Liver (tissue), 2 donors: ENCODE measurements around the gene RANBP17.

Source experiments
- TF ChIP-seq, protein P1 (sequence below): fragments of 150-350 bp; IDR thresholded peaks from 2 replicates; pipeline ENCODE4 v1.5.1; 2017; ENCODE audit warnings: improper control_type of control experiment, low read depth, low read length; ENCODE audit not compliant: missing input control
- TF ChIP-seq, protein P2 (sequence below): IDR thresholded peaks from 2 replicates; pipeline ENCODE4 v1.6.1; 2016; ENCODE audit warnings: antibody characterized with exemption, mild to moderate bottlenecking
- donor health status: healthy.

DNA sequence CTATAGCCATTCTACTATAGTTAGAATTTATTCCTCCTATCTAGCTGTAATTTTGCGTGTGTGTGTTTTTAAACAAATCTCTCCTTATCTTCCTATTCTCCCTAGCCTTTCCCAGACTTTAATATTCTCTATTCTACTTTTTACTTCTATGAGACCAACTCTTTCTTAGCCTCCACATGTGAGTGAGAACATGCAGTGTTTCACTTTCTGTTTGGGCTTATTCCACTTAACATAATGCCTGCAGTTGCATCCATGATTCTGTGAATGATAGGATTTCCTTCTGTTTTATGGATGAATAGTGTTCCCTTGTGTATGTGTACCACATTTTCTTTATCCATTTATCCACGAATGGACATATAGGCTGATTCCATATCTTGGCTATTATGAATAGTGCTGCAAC lies 254.9 kb downstream of the RANBP17 start:
- TF ChIP-seq, protein P1, sequence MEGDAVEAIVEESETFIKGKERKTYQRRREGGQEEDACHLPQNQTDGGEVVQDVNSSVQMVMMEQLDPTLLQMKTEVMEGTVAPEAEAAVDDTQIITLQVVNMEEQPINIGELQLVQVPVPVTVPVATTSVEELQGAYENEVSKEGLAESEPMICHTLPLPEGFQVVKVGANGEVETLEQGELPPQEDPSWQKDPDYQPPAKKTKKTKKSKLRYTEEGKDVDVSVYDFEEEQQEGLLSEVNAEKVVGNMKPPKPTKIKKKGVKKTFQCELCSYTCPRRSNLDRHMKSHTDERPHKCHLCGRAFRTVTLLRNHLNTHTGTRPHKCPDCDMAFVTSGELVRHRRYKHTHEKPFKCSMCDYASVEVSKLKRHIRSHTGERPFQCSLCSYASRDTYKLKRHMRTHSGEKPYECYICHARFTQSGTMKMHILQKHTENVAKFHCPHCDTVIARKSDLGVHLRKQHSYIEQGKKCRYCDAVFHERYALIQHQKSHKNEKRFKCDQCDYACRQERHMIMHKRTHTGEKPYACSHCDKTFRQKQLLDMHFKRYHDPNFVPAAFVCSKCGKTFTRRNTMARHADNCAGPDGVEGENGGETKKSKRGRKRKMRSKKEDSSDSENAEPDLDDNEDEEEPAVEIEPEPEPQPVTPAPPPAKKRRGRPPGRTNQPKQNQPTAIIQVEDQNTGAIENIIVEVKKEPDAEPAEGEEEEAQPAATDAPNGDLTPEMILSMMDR: no peak
- TF ChIP-seq, protein P2, sequence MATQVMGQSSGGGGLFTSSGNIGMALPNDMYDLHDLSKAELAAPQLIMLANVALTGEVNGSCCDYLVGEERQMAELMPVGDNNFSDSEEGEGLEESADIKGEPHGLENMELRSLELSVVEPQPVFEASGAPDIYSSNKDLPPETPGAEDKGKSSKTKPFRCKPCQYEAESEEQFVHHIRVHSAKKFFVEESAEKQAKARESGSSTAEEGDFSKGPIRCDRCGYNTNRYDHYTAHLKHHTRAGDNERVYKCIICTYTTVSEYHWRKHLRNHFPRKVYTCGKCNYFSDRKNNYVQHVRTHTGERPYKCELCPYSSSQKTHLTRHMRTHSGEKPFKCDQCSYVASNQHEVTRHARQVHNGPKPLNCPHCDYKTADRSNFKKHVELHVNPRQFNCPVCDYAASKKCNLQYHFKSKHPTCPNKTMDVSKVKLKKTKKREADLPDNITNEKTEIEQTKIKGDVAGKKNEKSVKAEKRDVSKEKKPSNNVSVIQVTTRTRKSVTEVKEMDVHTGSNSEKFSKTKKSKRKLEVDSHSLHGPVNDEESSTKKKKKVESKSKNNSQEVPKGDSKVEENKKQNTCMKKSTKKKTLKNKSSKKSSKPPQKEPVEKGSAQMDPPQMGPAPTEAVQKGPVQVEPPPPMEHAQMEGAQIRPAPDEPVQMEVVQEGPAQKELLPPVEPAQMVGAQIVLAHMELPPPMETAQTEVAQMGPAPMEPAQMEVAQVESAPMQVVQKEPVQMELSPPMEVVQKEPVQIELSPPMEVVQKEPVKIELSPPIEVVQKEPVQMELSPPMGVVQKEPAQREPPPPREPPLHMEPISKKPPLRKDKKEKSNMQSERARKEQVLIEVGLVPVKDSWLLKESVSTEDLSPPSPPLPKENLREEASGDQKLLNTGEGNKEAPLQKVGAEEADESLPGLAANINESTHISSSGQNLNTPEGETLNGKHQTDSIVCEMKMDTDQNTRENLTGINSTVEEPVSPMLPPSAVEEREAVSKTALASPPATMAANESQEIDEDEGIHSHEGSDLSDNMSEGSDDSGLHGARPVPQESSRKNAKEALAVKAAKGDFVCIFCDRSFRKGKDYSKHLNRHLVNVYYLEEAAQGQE: no peak
